GM12878 (cell line): ENCODE results near the gene APCDD1L. TPM values are rescaled to one million over a fixed set of nuclear protein-coding genes. Genes with fewer than 3 reads are reported as not detected.

Experiments
- ATAC-seq: fragments of 200-7000 bp; cut with Tn5 transposase; 3 replicates; pipeline ENCODE4 v1.9.1; 2020; ENCODE audit warnings: mild to moderate bottlenecking, moderate library complexity
- BruUV-seq: library from RNA; stranded (reverse); fragments of 400-500 nt; replicated peaks from 2 replicates; lab custom pipeline; 2021; lab: Mats Ljungman, UMichigan
- CTCF ChIA-PET: fragments of 300-600 bp; sonication (Branson Sonifier 250); formaldehyde crosslinking; extraction: SDS; loops from one replicate; lab custom pipeline; 2021; ENCODE audit warnings: inconsistent platforms; lab: Yijun Ruan, JAX
- POLR2A ChIA-PET: fragments of 350-600 bp; formaldehyde crosslinking; extraction: SDS; loops from one replicate; lab custom pipeline; 2021; ENCODE audit warnings: inconsistent platforms; lab: Charles Lee
- RAD21 ChIA-PET: fragments of 300-600 bp; sonication (Branson Sonifier 250); formaldehyde crosslinking; loops from one replicate; lab custom pipeline; 2023; ENCODE audit warnings: antibody characterized with exemption; ENCODE audit not compliant: unreplicated experiment; lab: Charles Lee
- SMC1A ChIA-PET: fragments of 300-600 bp; sonication (Branson Sonifier 250); formaldehyde crosslinking; loops from one replicate; lab custom pipeline; 2023; ENCODE audit not compliant: unreplicated experiment, uncharacterized antibody; lab: Charles Lee
- DNase-seq: peaks from one replicate; pipeline ENCODE4 v3.0.0-alpha.2; 2011; ENCODE audit warnings: low read depth, low spot score
- FAIRE-seq: peaks from 3 replicates; lab custom pipeline; 2011; peaks lifted over from hg19 to GRCh38; lab: Jason Lieb, UNC
- H2AFZ ChIP-seq: 2 replicates; pipeline ENCODE4 v1.6.0; 2011; ENCODE audit warnings: low read depth, low read length, control low read depth; ENCODE audit not compliant: control insufficient read depth
- H3K27ac ChIP-seq: 2 replicates; pipeline ENCODE4 v1.5.1; 2011; ENCODE audit warnings: control low read depth; ENCODE audit not compliant: control insufficient read depth, insufficient read depth
- H3K27me3 ChIP-seq, 2 experiments: replicated peaks in 1 of 2; 2 replicates each; pipeline versions ENCODE4 v1.6.0 to v1.6.1; 2011; ENCODE audit warnings: low read length in 1 of 2; ENCODE audit not compliant: control insufficient read depth in 2 of 2, insufficient read depth in 2 of 2
- H3K36me3 ChIP-seq, 2 experiments: 2 replicates each; pipeline ENCODE4 v1.5.1; 2011; ENCODE audit warnings: low read length in 1 of 2; ENCODE audit not compliant: control insufficient read depth in 2 of 2, insufficient read depth in 2 of 2
- H3K4me1 ChIP-seq: 2 replicates; pipeline ENCODE4 v1.6.1; 2011; ENCODE audit warnings: mild to moderate bottlenecking, low read length, moderate library complexity, mixed read lengths; ENCODE audit not compliant: control insufficient read depth, insufficient read depth
- H3K4me2 ChIP-seq: 2 replicates; pipeline ENCODE4 v1.6.0; 2011; ENCODE audit warnings: control low read depth; ENCODE audit not compliant: control insufficient read depth, insufficient read depth
- H3K4me3 ChIP-seq: fragments of 200-600 bp; sonication (generic); 2 replicates; pipeline ENCODE4 v1.5.1; 2016
- H3K79me2 ChIP-seq: 2 replicates; pipeline ENCODE4 v1.6.0; 2011; ENCODE audit warnings: low read length; ENCODE audit not compliant: control insufficient read depth, insufficient read depth
- H3K9ac ChIP-seq: 2 replicates; pipeline ENCODE4 v1.8.0; 2011; ENCODE audit warnings: low read length, control low read depth, mixed read lengths; ENCODE audit not compliant: control insufficient read depth, insufficient read depth
- H3K9me3 ChIP-seq: replicated peaks from 3 replicates; pipeline ENCODE4 v1.5.1; 2011; ENCODE audit warnings: mild to moderate bottlenecking, low read length; ENCODE audit not compliant: control insufficient read depth, insufficient read depth
- H4K20me1 ChIP-seq: 2 replicates; pipeline ENCODE4 v1.6.0; 2011; ENCODE audit not compliant: control insufficient read depth, insufficient read depth
- BHLHE40 ChIP-seq, 2 experiments: fragments of 450-650 bp in 1 of 2; IDR thresholded peaks; 2 replicates each; pipeline ENCODE4 v1.6.1; 2011 to 2017; ENCODE audit warnings: low read depth in 2 of 2, borderline replicate concordance in 1 of 2, improper control_type of control experiment in 1 of 2, low read length in 1 of 2, mild to moderate bottlenecking in 1 of 2
- BRCA1 ChIP-seq: IDR thresholded peaks from 2 replicates; pipeline ENCODE4 v1.6.1; 2011; ENCODE audit warnings: low read depth, low read length, improper control_type of control experiment
- CHD4 ChIP-seq: fragments of 200-600 bp; sonication (generic); IDR thresholded peaks from 2 replicates; pipeline ENCODE4 v1.6.1; 2016; ENCODE audit warnings: mild to moderate bottlenecking
- HCFC1 ChIP-seq: fragments of 150-350 bp; IDR thresholded peaks from 2 replicates; pipeline ENCODE4 v1.6.1; 2014; ENCODE audit warnings: low read length
- MEF2B ChIP-seq: fragments of 450-650 bp; IDR thresholded peaks from 2 replicates; pipeline ENCODE4 v1.6.1; 2018; ENCODE audit warnings: mild to moderate bottlenecking, moderate library complexity; ENCODE audit not compliant: partially characterized antibody, poor library complexity, severe bottlenecking
- POLR2AphosphoS5 ChIP-seq: IDR thresholded peaks from 2 replicates; pipeline ENCODE4 v1.6.1; 2011; ENCODE audit warnings: mild to moderate bottlenecking, low read length, inconsistent platforms
- POU2F2 ChIP-seq: IDR thresholded peaks from 3 replicates; pipeline ENCODE4 v1.6.1; 2011; ENCODE audit warnings: low read depth, mild to moderate bottlenecking, low read length, borderline replicate concordance
- YBX1 ChIP-seq: fragments of 450-650 bp; IDR thresholded peaks from 2 replicates; pipeline ENCODE4 v1.6.1; 2016; ENCODE audit warnings: antibody characterized with exemption
- WGBS: methylation state at CpG from one replicate; pipeline ENCODE4 v1.1.6; 2016; ENCODE audit warnings: low lambda C conversion rate; ENCODE audit not compliant: insufficient replicate concordance, insufficient coverage; ENCODE audit errors: missing lambda C conversion rate; 5-methylcytosine and 5-hydroxymethylcytosine counted together
- in situ Hi-C: fragments of 300-500 bp; cut with MboI; formaldehyde crosslinking; loops from 9 replicates; pipeline ENCODE4 v1.14.3; 2018; ENCODE audit warnings: mixed read lengths
- intact Hi-C: fragments of 100-400 bp; cut with micrococcal nuclease; formaldehyde crosslinking; loops from one replicate; pipeline ENCODE4 v1.14.2; 2022; ENCODE audit not compliant: unreplicated experiment
- polyA plus RNA-seq, 11 experiments: library from polyadenylated mRNA; depleted of rRNA in 4 of 11; unstranded in 6 of 11; stranded (reverse) in 5 of 11; fragments of >200 nt; fragmentation: Nextera tagmentation in 4 of 11; fragmentation: Illumina TruSeq in 1 of 11; extraction: Ambion mirVana in 4 of 11; extraction: Trizol in 1 of 11; gene quantifications; 1 replicate in 1 of 11; 2 replicates in 10 of 11; pipeline versions ENCODE4 v1.2.1 to v1.2.3, GENCODE V29; 2011 to 2016; ENCODE audit warnings: inconsistent platforms in 2 of 11, missing spikeins in 2 of 11, low read depth in 1 of 11
- total RNA-seq, 4 experiments: library from RNA; depleted of rRNA in 3 of 4; stranded (reverse); fragments of >200 nt in 3 of 4; fragmentation: Illumina TruSeq in 1 of 4; extraction: Trizol in 1 of 4; gene quantifications; 2 replicates each; pipeline versions ENCODE4 v1.2.1 to v1.2.3, GENCODE V29; 2013 to 2021
- TF ChIP-seq, protein P1 (sequence below): fragments of 450-650 bp; IDR thresholded peaks from 2 replicates; pipeline ENCODE4 v1.6.1; 2018; ENCODE audit warnings: mild to moderate bottlenecking, low read depth, moderate library complexity; ENCODE audit not compliant: partially characterized antibody
- TF ChIP-seq, protein P2 (sequence below): fragments of 450-650 bp; formaldehyde crosslinking; IDR thresholded peaks from 2 replicates; pipeline ENCODE4 v1.5.0; 2022; ENCODE audit warnings: mild to moderate bottlenecking, missing genetic modification characterization

The APCDD1L gene
- total and polyA plus RNA-seq, 10 of the 15 experiments (the other 5 are each of a cell fraction or from before 2014, with no cell fraction given): 0.14 to 0.50 TPM; not detected in 8

DNA sequence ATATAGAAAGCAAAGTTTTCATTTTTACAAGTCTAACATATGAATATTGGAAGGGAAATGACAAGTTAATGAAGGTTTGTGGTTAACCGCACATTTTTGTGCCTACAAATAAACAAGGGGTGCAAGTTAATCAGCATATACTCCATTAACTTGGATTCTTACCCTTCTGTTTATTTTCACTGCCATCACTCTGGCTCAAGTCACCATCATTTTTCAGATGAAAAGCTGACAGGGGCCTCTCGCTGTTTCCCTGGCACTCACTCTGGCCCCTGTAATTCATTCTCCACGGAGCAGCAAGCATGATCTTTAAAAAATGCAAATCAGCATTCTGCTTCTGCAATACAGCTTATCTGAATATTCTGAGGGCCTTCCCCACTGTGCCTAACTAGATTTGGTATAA lies 29.8 kb downstream of the APCDD1L start:
- ChIA-PET RAD21 (no interaction called here), CTCF (no interaction called here), SMC1A (no interaction called here), POLR2A (no interaction called here)
- H3K27me3 ChIP-seq: no peaks in the 10 kb centered on the region
- H4K20me1 ChIP-seq: no peaks in the 10 kb centered on the region
- TF ChIP-seq POLR2AphosphoS5 (no peak), YBX1 (no peak), BHLHE40 (IDR thresholded peaks at IDR 0.05; ENCODE audit: borderline replicate concordance in 1 of 2, low read depth in 2 of 2, low read length in 1 of 2) (no peak), HCFC1 (no peak), BRCA1 (no peak), POU2F2 (no peak), MEF2B (no peak), CHD4 (no peak)
- TF ChIP-seq, protein P1, sequence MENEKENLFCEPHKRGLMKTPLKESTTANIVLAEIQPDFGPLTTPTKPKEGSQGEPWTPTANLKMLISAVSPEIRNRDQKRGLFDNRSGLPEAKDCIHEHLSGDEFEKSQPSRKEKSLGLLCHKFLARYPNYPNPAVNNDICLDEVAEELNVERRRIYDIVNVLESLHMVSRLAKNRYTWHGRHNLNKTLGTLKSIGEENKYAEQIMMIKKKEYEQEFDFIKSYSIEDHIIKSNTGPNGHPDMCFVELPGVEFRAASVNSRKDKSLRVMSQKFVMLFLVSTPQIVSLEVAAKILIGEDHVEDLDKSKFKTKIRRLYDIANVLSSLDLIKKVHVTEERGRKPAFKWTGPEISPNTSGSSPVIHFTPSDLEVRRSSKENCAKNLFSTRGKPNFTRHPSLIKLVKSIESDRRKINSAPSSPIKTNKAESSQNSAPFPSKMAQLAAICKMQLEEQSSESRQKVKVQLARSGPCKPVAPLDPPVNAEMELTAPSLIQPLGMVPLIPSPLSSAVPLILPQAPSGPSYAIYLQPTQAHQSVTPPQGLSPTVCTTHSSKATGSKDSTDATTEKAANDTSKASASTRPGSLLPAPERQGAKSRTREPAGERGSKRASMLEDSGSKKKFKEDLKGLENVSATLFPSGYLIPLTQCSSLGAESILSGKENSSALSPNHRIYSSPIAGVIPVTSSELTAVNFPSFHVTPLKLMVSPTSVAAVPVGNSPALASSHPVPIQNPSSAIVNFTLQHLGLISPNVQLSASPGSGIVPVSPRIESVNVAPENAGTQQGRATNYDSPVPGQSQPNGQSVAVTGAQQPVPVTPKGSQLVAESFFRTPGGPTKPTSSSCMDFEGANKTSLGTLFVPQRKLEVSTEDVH: no peak
- TF ChIP-seq, protein P2, sequence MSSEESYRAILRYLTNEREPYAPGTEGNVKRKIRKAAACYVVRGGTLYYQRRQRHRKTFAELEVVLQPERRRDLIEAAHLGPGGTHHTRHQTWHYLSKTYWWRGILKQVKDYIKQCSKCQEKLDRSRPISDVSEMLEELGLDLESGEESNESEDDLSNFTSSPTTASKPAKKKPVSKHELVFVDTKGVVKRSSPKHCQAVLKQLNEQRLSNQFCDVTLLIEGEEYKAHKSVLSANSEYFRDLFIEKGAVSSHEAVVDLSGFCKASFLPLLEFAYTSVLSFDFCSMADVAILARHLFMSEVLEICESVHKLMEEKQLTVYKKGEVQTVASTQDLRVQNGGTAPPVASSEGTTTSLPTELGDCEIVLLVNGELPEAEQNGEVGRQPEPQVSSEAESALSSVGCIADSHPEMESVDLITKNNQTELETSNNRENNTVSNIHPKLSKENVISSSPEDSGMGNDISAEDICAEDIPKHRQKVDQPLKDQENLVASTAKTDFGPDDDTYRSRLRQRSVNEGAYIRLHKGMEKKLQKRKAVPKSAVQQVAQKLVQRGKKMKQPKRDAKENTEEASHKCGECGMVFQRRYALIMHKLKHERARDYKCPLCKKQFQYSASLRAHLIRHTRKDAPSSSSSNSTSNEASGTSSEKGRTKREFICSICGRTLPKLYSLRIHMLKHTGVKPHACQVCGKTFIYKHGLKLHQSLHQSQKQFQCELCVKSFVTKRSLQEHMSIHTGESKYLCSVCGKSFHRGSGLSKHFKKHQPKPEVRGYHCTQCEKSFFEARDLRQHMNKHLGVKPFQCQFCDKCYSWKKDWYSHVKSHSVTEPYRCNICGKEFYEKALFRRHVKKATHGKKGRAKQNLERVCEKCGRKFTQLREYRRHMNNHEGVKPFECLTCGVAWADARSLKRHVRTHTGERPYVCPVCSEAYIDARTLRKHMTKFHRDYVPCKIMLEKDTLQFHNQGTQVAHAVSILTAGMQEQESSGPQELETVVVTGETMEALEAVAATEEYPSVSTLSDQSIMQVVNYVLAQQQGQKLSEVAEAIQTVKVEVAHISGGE (CRISPR knock-in tag): no peak
- no peak overlapping the region for H3K9ac ChIP-seq
- no peak overlapping the region for H3K4me2 ChIP-seq
- FAIRE-seq: no peak
- in situ Hi-C loops: no loop called here
- no peak overlapping the region for H3K27ac ChIP-seq
- 43% methylated on average over 3 of the region's 3 CpGs for WGBS
- no peaks in the 10 kb centered on the region for H3K36me3 ChIP-seq
- H2AFZ ChIP-seq: no peak overlapping the region
- ATAC-seq: no peak
- H3K4me3 ChIP-seq: no peak overlapping the region
- no peaks in the 10 kb centered on the region for H3K79me2 ChIP-seq
- peaks cover 7% of the 10 kb centered on the region for H3K9me3 ChIP-seq
- no peaks in the 10 kb centered on the region for H3K4me1 ChIP-seq
- no peak for DNase-seq
- BruUV-seq: no TSS peak
- intact Hi-C loops: no loop called here
